Suppressor macrophage treated with lipopolysaccharide for 4 hours (primary cell): ENCODE results near the gene G3BP2.

ENCODE experiments used
- DNase-seq: peaks from one replicate; pipeline ENCODE4 v3.0.0-alpha.2; 2020

The G3BP2 gene

GRCh38 chr4:75637827-75638226 lies 35.4 kb downstream of the G3BP2 start:
- no peak for DNase-seq

- no peak for DNase-seq
Observed at GRCh38 chr4:75637176-75637575, 36.0 kb downstream of the G3BP2 start.

GRCh38 chr4:75634951-75635350 lies 38.3 kb downstream of the G3BP2 start:
- no peak for DNase-seq

GRCh38 chr4:75634281-75634680 lies 38.9 kb downstream of the G3BP2 start:
- no peak for DNase-seq

GRCh38 chr4:75633846-75634245 lies 39.4 kb downstream of the G3BP2 start:
- peak; percentile 60 for DNase-seq

- DNase-seq: no peak
Observed at GRCh38 chr4:75630937-75631329, 42.3 kb downstream of the G3BP2 start.

GRCh38 chr4:75630174-75630936 lies 42.9 kb downstream of the G3BP2 start, which contains the start of gene CDKL2:
CDKL2 (minus strand) TSS chr4:75630528; CDS start chr4:75625988, 4,540 bp downstream.
- peak; percentile 67 for DNase-seq

- no peak for DNase-seq
Observed at GRCh38 chr4:75629239-75629638, 44.0 kb downstream of the G3BP2 start.

GRCh38 chr4:75623026-75623425 lies 50.2 kb downstream of the G3BP2 start:
- peak; percentile 16 for DNase-seq

- DNase-seq: no peak
Observed at GRCh38 chr4:75621715-75622114, 51.5 kb downstream of the G3BP2 start.

- DNase-seq: no peak
Observed at GRCh38 chr4:75612306-75612705, 60.9 kb downstream of the G3BP2 start.

GRCh38 chr4:75605928-75606327 lies 67.3 kb downstream of the G3BP2 start:
- no peak for DNase-seq

- no peak for DNase-seq
Observed at GRCh38 chr4:75599647-75600046, 73.6 kb downstream of the G3BP2 start.

GRCh38 chr4:75598390-75598789 lies 74.8 kb downstream of the G3BP2 start:
- no peak for DNase-seq

- DNase-seq: no peak
Observed at GRCh38 chr4:75596061-75596460, 77.2 kb downstream of the G3BP2 start.

- DNase-seq: no peak
Observed at GRCh38 chr4:75593393-75593792, 79.8 kb downstream of the G3BP2 start.
